ENCODE data around the gene TUBGCP4. TPM values are rescaled to one million over a fixed set of nuclear protein-coding genes. Genes with fewer than 3 reads are reported as not detected.
A peak's percentile ranks its signal among the peaks of the same experiment; 100 is the strongest.

The TUBGCP4 gene
- total and polyA plus RNA-seq, 8 donors, result 2.6 to 50.4 (median 10.1) TPM

DNA sequence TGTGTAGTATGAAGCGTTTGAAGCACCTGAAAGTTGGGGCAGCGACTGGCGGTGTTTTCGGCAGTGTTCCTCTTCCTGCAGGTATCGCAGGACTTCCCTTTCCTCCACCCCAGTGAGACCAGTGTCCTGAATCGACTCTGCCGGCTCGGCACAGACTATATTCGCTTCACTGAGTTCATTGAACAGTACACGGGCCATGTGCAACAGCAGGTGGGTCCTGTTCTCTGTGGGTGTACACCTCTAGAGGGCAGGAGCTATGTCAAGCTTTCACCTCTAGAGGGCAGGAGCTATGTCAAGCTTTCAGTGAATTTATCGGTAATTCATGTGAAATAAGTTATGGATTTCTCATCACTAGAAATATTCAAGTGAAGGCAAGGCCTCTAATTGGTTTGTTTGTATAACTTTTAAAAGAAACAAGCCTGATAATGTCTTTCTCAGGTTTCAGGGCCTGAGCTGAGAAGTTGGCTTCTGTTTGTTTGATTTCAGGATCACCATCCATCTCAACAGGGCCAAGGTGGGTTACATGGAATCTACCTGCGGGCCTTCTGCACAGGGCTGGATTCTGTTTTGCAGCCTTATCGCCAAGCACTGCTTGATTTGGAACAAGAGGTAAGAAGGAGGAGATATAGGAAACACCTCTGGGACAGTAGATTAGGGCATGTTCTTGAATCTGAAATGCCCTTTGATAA lies 5.3 kb downstream of the TUBGCP4 start:
- intact Hi-C loops (cut with DNase I; ENCODE audit: low total_unique reads), result no loop called here
- WGBS, 5 donors, result 80 to 88% (median 83%) methylated on average over 13 of the region's 13 CpGs
- DNase-seq, result peak in 1 of 2 donors; percentile 48
- no peak overlapping the region for H3K27ac ChIP-seq
- TF ChIP-seq POLR2AphosphoS5 (IDR thresholded peaks at IDR 0.05) (no peak), EP300 (IDR thresholded peaks at IDR 0.05) (no peak), POLR2A (IDR thresholded peaks at IDR 0.05) (no peak)
- TF ChIP-seq, protein P1, sequence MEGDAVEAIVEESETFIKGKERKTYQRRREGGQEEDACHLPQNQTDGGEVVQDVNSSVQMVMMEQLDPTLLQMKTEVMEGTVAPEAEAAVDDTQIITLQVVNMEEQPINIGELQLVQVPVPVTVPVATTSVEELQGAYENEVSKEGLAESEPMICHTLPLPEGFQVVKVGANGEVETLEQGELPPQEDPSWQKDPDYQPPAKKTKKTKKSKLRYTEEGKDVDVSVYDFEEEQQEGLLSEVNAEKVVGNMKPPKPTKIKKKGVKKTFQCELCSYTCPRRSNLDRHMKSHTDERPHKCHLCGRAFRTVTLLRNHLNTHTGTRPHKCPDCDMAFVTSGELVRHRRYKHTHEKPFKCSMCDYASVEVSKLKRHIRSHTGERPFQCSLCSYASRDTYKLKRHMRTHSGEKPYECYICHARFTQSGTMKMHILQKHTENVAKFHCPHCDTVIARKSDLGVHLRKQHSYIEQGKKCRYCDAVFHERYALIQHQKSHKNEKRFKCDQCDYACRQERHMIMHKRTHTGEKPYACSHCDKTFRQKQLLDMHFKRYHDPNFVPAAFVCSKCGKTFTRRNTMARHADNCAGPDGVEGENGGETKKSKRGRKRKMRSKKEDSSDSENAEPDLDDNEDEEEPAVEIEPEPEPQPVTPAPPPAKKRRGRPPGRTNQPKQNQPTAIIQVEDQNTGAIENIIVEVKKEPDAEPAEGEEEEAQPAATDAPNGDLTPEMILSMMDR (IDR thresholded peaks at IDR 0.05), result peak in 5 of 7 experiments; percentile 8 to 67 (median 58)
- no peaks in the 10 kb centered on the region for H3K27me3 ChIP-seq
- H3K9me3 ChIP-seq, result no peaks in the 10 kb centered on the region
- peaks cover 0 to 22% (median 14%) of the 10 kb centered on the region in 4 donors for H3K4me1 ChIP-seq
- peaks cover 7 to 48% (median 43%) of the 10 kb centered on the region in 4 donors for H3K36me3 ChIP-seq
- H3K4me3 ChIP-seq, result no peak overlapping the region

DNA sequence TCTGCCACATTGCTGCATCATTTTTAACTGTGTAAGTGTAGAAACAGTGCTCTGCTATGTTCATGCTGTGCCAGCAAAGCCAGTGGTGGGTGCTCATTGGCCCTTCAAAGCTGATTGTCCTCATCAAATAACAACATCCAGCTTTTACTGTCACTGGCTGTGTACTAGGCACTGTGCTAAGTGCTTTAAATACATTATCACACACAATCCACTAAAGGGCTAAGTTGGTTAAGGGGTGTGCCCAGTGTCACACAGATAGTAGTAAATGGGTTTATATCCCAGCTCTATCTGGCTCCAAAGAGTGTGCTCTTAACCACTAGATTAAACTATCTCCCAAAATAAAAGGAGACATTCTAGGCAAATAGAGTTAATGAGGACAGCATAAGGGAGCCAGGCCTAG lies 7.7 kb downstream of the TUBGCP4 start:
- no peak overlapping the region for H3K4me3 ChIP-seq
- H3K4me1 ChIP-seq, result no peaks in the 10 kb centered on the region
- peaks cover 7 to 65% (median 62%) of the 10 kb centered on the region in 4 donors for H3K36me3 ChIP-seq
- H3K27ac ChIP-seq, result no peak overlapping the region
- H3K9me3 ChIP-seq, result no peaks in the 10 kb centered on the region
- no peak for DNase-seq
- intact Hi-C loops (cut with DNase I; ENCODE audit: low total_unique reads), result no loop called here
- no peak for TF ChIP-seq POLR2AphosphoS5 (IDR thresholded peaks at IDR 0.05)
- TF ChIP-seq EP300 (IDR thresholded peaks at IDR 0.05), result no peak
- TF ChIP-seq, protein P1 (IDR thresholded peaks at IDR 0.05), result no peak
- TF ChIP-seq POLR2A (IDR thresholded peaks at IDR 0.05), result no peak
- no peaks in the 10 kb centered on the region for H3K27me3 ChIP-seq

DNA sequence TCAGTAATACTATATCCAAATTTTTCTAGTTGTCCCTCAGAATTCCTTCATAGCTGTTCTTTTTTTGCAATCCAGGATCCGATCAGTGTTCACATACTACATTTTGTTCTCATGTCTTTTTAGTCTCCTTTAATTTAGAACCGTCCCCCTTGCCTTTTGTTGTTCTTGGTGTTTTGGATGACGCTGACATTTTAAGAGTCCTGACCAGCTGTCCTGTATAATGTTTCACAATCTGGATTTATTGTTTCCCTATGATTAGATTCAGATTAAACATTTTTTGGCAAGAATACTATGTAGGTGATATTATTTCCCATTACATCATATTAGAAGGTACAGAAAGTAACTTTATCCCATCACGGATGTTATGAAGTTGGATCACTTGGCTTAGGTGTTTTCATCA lies 11.4 kb downstream of the TUBGCP4 start:
- no peak overlapping the region for H3K4me3 ChIP-seq
- no peak for DNase-seq
- H3K36me3 ChIP-seq, result peaks cover 36 to 93% (median 87%) of the 10 kb centered on the region in 4 donors
- TF ChIP-seq POLR2A (IDR thresholded peaks at IDR 0.05), result no peak
- no peak for TF ChIP-seq POLR2AphosphoS5 (IDR thresholded peaks at IDR 0.05)
- TF ChIP-seq, protein P1 (IDR thresholded peaks at IDR 0.05), result no peak
- TF ChIP-seq EP300 (IDR thresholded peaks at IDR 0.05), result no peak
- no peak overlapping the region for H3K27ac ChIP-seq
- H3K4me1 ChIP-seq, result no peaks in the 10 kb centered on the region
- H3K27me3 ChIP-seq, result no peaks in the 10 kb centered on the region
- no peaks in the 10 kb centered on the region for H3K9me3 ChIP-seq
- intact Hi-C loops (cut with DNase I; ENCODE audit: low total_unique reads), result no loop called here
- WGBS, 5 donors, result 81 to 95% (median 90%) methylated on average over 4 of the region's 4 CpGs

GRCh38 chr15:43383070-43383469 lies 12.2 kb downstream of the TUBGCP4 start:
- H3K4me3 ChIP-seq, result no peak overlapping the region
- H3K27ac ChIP-seq, result no peak overlapping the region
- no peak for DNase-seq
- WGBS, 5 donors, result 63 to 86% (median 73%) methylated on average over 2 of the region's 2 CpGs
- H3K9me3 ChIP-seq, result no peaks in the 10 kb centered on the region
- intact Hi-C loops (cut with DNase I; ENCODE audit: low total_unique reads), result no loop called here
- no peaks in the 10 kb centered on the region for H3K4me1 ChIP-seq
- H3K27me3 ChIP-seq, result no peaks in the 10 kb centered on the region
- H3K36me3 ChIP-seq, result peaks cover 36 to 93% (median 87%) of the 10 kb centered on the region in 4 donors
- TF ChIP-seq, protein P1 (IDR thresholded peaks at IDR 0.05), result no peak

Data from stomach (tissue), 9 donors.